Gastroesophageal sphincter (tissue), 4 donors: ENCODE data around the gene ZMYND11. TPM values are rescaled to one million over a fixed set of nuclear protein-coding genes. Genes with fewer than 3 reads are reported as not detected.

ENCODE experiments used
- ATAC-seq: fragments of 150-250 bp; one replicate; pipeline ENCODE4 v1.9.1; 2016; ENCODE audit warnings: mild to moderate bottlenecking, moderate library complexity
- H3K27ac ChIP-seq, 4 donors: fragments of 200-600 bp; sonication (generic) in 3 of 4; 1 replicate in 3 of 4; 2 replicates in 1 of 4; pipeline ENCODE4 v1.5.1; 2016 to 2019
- H3K27me3 ChIP-seq: fragments of 200-600 bp; sonication (generic); one replicate; pipeline ENCODE4 v1.5.1; 2019
- H3K36me3 ChIP-seq, 2 donors: fragments of 200-600 bp; sonication (generic); one replicate each; pipeline ENCODE4 v1.5.1; 2019; ENCODE audit warnings: control low read depth in 1 of 2
- H3K4me1 ChIP-seq, 3 donors: fragments of 200-600 bp; sonication (generic); 1 replicate in 2 of 3; 2 replicates in 1 of 3; pipeline ENCODE4 v1.5.1; 2016 to 2019; ENCODE audit warnings: control low read depth in 2 of 3
- H3K4me3 ChIP-seq, 2 donors: fragments of 200-600 bp; sonication (generic); one replicate each; pipeline ENCODE4 v1.5.1; 2019; ENCODE audit warnings: mild to moderate bottlenecking in 1 of 2, moderate library complexity in 1 of 2
- H3K9me3 ChIP-seq, 3 donors: fragments of 200-600 bp; sonication (generic); one replicate each; pipeline ENCODE4 v1.5.1; 2017 to 2019; ENCODE audit warnings: control low read depth in 2 of 3
- EP300 ChIP-seq: sonication (generic); formaldehyde crosslinking; IDR thresholded peaks from one replicate; pipeline ENCODE4 v1.6.1; 2017; ENCODE audit warnings: antibody characterized with exemption, mild to moderate bottlenecking
- POLR2A ChIP-seq, 2 donors: fragments of 450-650 bp; IDR thresholded peaks; one replicate each; pipeline ENCODE4 v1.6.1; 2017; ENCODE audit warnings: antibody characterized with exemption in 2 of 2, mild to moderate bottlenecking in 2 of 2, moderate library complexity in 1 of 2
- POLR2AphosphoS5 ChIP-seq: sonication (generic); formaldehyde crosslinking; IDR thresholded peaks from one replicate; pipeline ENCODE4 v1.6.1; 2017; ENCODE audit warnings: antibody characterized with exemption
- WGBS, 2 donors: methylation state at CpG; one replicate each; pipeline ENCODE4 v1.1.5; 2018; ENCODE audit warnings: low coverage in 1 of 2; 5-methylcytosine and 5-hydroxymethylcytosine counted together
- total RNA-seq, 4 donors: library from RNA; depleted of rRNA; stranded (reverse); fragments of >200 nt; gene quantifications; one replicate each; pipeline ENCODE4 v1.1.0, GENCODE V29; 2016
- TF ChIP-seq, protein P1 (sequence below), 4 experiments: fragments of 200-600 bp in 2 of 4; fragments of 450-650 bp in 2 of 4; sonication (generic) in 1 of 4; IDR thresholded peaks; one replicate each; pipeline ENCODE4 v1.5.1; 2017 to 2019; ENCODE audit warnings: antibody characterized with exemption in 4 of 4, mild to moderate bottlenecking in 2 of 4, moderate library complexity in 2 of 4

ZMYND11 gene
- total RNA-seq, 4 donors from 2014 or later: 131 to 176 (median 166) TPM

DNA sequence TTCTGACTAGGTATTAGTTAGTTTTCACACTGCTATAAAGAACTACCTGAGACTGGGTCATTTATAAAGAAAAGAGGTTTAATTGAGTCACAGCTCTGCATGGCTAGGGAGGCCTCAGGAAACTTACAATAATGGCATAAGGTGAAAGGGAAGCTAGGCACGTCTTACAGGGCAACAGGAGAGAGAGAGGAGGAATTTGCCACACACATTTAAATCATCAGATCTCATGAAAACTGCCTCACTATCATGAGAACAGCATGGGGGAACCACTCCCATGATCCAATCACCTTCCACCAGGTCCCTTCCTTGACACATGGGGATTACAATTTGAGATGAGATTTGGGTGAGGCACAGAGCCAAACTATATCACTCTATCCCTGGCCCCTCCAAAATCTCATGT, 40.6 kb upstream of the ZMYND11 start:
- H3K4me1 ChIP-seq: no peaks in the 10 kb centered on the region
- no peaks in the 10 kb centered on the region for H3K36me3 ChIP-seq

DNA sequence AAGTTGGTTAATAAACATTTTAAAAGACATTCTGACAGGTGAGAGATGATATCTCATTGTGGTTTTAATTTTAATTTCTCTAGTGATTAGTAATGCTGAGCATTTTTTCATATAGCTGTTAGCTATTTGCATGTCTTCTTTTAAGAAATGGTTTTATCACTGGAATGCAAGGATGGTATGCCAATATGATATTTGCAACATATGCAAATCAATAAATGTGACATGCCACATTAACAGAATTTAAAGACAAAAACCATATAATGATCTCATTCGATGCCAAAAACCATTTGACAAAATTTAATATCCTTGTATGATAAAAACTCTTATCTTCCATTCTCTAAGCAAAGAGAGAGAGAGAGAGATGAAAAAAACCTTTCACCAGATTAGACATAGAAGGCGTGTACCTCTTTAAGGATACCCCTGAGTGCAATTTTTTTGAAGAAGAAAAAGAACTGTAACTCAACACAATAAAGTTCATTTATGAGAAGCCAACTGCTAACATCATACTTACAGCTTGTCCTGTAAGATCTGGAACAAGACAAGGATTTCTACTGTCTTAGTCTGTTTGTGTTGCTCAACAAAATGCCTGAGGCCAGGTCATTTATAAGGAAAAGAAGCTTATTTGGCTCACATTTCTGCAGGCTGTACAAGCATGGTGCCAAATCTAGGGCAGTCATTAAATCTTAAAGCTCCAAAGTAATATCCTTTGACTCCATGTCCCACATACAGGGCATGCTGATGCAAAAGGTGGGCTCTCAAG, 39.7 kb upstream of the ZMYND11 start:
- no peak for TF ChIP-seq POLR2AphosphoS5
- WGBS, 2 donors: 61% methylated on average over 2 of the region's 2 CpGs
- no peaks in the 10 kb centered on the region for H3K4me1 ChIP-seq
- H3K27me3 ChIP-seq: no peaks in the 10 kb centered on the region
- H3K27ac ChIP-seq: no peak overlapping the region
- no peaks in the 10 kb centered on the region for H3K36me3 ChIP-seq
- no peak overlapping the region for H3K4me3 ChIP-seq
- peaks cover 0 to 19% (median 0%) of the 10 kb centered on the region in 3 donors for H3K9me3 ChIP-seq
- ATAC-seq: no peak

More for the DNA sequence above, 40.6 kb upstream of the ZMYND11 start:
- Histone ChIP-seq H3K9me3 (peaks cover 0 to 19% (median 0%) of the 10 kb centered on the region in 3 donors), H3K4me3 (no peak overlapping the region), H3K27me3 (no peaks in the 10 kb centered on the region), H3K27ac (no peak overlapping the region)
- TF ChIP-seq POLR2A (IDR thresholded peaks at IDR 0.05): no peak
- TF ChIP-seq EP300: no peak
- TF ChIP-seq, protein P1, sequence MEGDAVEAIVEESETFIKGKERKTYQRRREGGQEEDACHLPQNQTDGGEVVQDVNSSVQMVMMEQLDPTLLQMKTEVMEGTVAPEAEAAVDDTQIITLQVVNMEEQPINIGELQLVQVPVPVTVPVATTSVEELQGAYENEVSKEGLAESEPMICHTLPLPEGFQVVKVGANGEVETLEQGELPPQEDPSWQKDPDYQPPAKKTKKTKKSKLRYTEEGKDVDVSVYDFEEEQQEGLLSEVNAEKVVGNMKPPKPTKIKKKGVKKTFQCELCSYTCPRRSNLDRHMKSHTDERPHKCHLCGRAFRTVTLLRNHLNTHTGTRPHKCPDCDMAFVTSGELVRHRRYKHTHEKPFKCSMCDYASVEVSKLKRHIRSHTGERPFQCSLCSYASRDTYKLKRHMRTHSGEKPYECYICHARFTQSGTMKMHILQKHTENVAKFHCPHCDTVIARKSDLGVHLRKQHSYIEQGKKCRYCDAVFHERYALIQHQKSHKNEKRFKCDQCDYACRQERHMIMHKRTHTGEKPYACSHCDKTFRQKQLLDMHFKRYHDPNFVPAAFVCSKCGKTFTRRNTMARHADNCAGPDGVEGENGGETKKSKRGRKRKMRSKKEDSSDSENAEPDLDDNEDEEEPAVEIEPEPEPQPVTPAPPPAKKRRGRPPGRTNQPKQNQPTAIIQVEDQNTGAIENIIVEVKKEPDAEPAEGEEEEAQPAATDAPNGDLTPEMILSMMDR (IDR thresholded peaks at IDR 0.05): no peak
- TF ChIP-seq POLR2AphosphoS5: no peak
- WGBS, 2 donors: 17 to 20% methylated on average over 1 of the region's 1 CpG
- ATAC-seq: no peak

DNA sequence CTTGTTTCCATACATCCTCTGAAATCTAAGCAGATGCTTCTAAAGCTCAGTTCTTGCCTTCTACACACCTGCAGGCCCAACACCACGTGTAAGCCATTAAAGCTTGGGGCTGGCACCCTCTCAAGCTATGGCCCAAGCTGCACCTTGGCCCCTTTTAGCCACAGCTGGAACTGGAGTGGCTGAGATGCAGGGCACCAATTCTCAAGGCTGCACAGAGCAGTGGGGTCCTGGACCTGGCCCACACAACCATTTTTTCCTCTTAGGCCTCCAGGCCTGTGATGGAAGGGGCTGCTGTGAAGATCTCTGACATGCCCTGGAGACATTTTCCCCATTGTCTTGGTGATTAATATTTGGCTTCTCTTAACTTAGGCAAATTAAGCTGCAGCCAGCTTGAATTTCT, 38.8 kb upstream of the ZMYND11 start:
- no peaks in the 10 kb centered on the region for H3K27me3 ChIP-seq
- H3K36me3 ChIP-seq: no peaks in the 10 kb centered on the region
- no peak for TF ChIP-seq POLR2A (IDR thresholded peaks at IDR 0.05)
- H3K4me3 ChIP-seq: no peak overlapping the region
- H3K9me3 ChIP-seq: peaks cover 0 to 19% (median 0%) of the 10 kb centered on the region in 3 donors
- no peaks in the 10 kb centered on the region for H3K4me1 ChIP-seq
- ATAC-seq: no peak
- H3K27ac ChIP-seq: no peak overlapping the region
- 0% methylated on average over 1 of the region's 1 CpG for WGBS, 2 donors

- no peaks in the 10 kb centered on the region for H3K27me3 ChIP-seq
- no peaks in the 10 kb centered on the region for H3K9me3 ChIP-seq
- no peak for ATAC-seq
- 60% methylated on average over 1 of the region's 4 CpGs; no CpG with 5 or more reads in 1 of the 2 donors for whole genome bisulfite sequencing, 2 donors
- no peak overlapping the region for H3K27ac ChIP-seq
- H3K4me3 ChIP-seq: no peak overlapping the region
- no peaks in the 10 kb centered on the region for H3K36me3 ChIP-seq
- TF ChIP-seq EP300: no peak
- no peak for TF ChIP-seq POLR2A (IDR thresholded peaks at IDR 0.05)
- TF ChIP-seq, protein P1 (IDR thresholded peaks at IDR 0.05): no peak
- no peak for TF ChIP-seq POLR2AphosphoS5
- no peaks in the 10 kb centered on the region for H3K4me1 ChIP-seq
Measured at GRCh38 chr10:104416-104815, 30.8 kb upstream of the ZMYND11 start.

GRCh38 chr10:104862-105565, 30.2 kb upstream of the ZMYND11 start:
- Histone ChIP-seq H3K4me1 (no peaks in the 10 kb centered on the region), H3K9me3 (no peaks in the 10 kb centered on the region), H3K27ac (no peak overlapping the region), H3K27me3 (no peaks in the 10 kb centered on the region), H3K4me3 (no peak overlapping the region), H3K36me3 (no peaks in the 10 kb centered on the region)
- no CpG with 5 or more reads among the region's 16 CpGs for WGBS, 2 donors
- TF ChIP-seq, protein P1 (IDR thresholded peaks at IDR 0.05): no peak
- TF ChIP-seq POLR2AphosphoS5: no peak
- no peak for TF ChIP-seq POLR2A (IDR thresholded peaks at IDR 0.05)
- TF ChIP-seq EP300: no peak
- no peak for ATAC-seq

DNA sequence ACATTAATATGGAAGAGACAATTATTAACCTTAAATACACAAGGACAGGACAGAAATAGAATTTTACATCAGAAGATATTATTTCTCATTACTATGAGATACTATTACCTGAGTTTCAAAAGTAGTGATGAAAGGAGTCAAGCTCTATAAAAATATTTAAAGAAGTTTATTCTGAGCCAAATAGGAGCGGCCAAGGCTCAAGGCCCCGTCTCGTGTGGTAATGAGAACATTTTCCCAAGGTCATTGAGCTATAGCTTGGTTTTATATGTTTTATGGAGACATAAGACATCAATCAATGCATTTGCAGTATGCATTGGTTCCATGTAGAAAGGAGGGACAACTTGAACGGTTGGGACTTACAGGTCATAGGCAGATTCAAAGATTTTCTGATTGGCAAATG, 29.4 kb upstream of the ZMYND11 start:
- no peak overlapping the region for H3K4me3 ChIP-seq
- no peaks in the 10 kb centered on the region for H3K9me3 ChIP-seq
- TF ChIP-seq POLR2AphosphoS5 (no peak), POLR2A (IDR thresholded peaks at IDR 0.05) (no peak), EP300 (no peak)
- TF ChIP-seq, protein P1 (IDR thresholded peaks at IDR 0.05): no peak
- H3K27ac ChIP-seq: no peak overlapping the region
- no peaks in the 10 kb centered on the region for H3K4me1 ChIP-seq
- H3K36me3 ChIP-seq: no peaks in the 10 kb centered on the region
- no peaks in the 10 kb centered on the region for H3K27me3 ChIP-seq
- WGBS, 2 donors: 78 to 85% methylated on average over 3 to 4 of the region's 4 CpGs
- no peak for ATAC-seq
